ENCODE results near the gene SCEL. TPM values are rescaled to one million over a fixed set of nuclear protein-coding genes. Genes with fewer than 3 reads are reported as not detected.

The SCEL gene
- polyA plus RNA-seq, 2 of the 4 experiments (the other 2 are of a cell fraction): 0.06 to 1.4 TPM

GRCh38 chr13:77497350-77497749, 38.2 kb upstream of the SCEL start:
- FAIRE-seq: no peak
- Histone ChIP-seq H3K9me3 (no peaks in the 10 kb centered on the region), H3K27ac (no peak overlapping the region), H3K4me3 (no peak overlapping the region), H3K4me2 (no peak overlapping the region), H3K4me1 (no peaks in the 10 kb centered on the region)
- ChIA-PET POLR2A (no interaction called here), CTCF (interaction anchor here (1.2 kb wide), 1 partner anchor 20 kb away, joined by 3 read pairs; no protein-coding TSS in a partner anchor)
- WGBS (ENCODE audit: missing lambda C conversion rate): 80% methylated on average over 3 of the region's 3 CpGs
- ATAC-seq: no peak
- no peak for TF ChIP-seq HEYL (CRISPR knock-in tag; IDR thresholded peaks at IDR 0.05)
- TF ChIP-seq MYC (IDR thresholded peaks at IDR 0.05; ENCODE audit: borderline replicate concordance, low read length): no peak
- TF ChIP-seq POLR2AphosphoS2 (conservative IDR thresholded peaks at IDR 0.05; ENCODE audit: low read length): no peak
- TF ChIP-seq SMC3 (IDR thresholded peaks at IDR 0.05): no peak
- TF ChIP-seq RARB (CRISPR knock-in tag; IDR thresholded peaks at IDR 0.05): no peak
- TF ChIP-seq CHD4 (IDR thresholded peaks at IDR 0.05; ENCODE audit: borderline replicate concordance): no peak
- no peak for TF ChIP-seq ZC3H11A (IDR thresholded peaks at IDR 0.05)
- TF ChIP-seq BHLHE40 (IDR thresholded peaks at IDR 0.05; ENCODE audit: low read depth, low read length): no peak
- TF ChIP-seq HOXB5 (CRISPR knock-in tag; IDR thresholded peaks at IDR 0.05): no peak
- TF ChIP-seq RCOR1 (IDR thresholded peaks at IDR 0.05; ENCODE audit: low read depth, low read length): no peak
- TF ChIP-seq CBX8 (IDR thresholded peaks at IDR 0.05): no peak
- DNase-seq (ENCODE audit: low read depth in 1 of 2, low spot score in 1 of 2): no peak

DNA sequence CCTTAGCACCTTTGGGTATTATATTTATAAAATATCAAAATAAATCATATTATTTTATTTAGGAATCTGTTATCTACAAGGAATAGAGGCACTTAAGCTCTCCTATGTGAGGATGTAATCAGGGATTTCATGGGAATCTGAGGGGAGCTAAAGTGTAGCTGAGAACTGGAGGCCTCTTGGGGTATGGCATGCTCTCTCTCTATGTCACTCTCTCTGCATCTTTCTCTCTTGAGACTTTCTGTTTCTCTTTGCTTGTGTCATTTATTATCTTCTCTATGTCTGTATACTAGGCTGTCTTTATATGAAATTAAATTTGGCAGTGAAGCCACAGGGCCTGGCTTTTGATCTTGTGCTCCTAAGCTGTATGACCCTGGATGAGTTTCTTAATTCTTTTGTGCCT, 37.7 kb upstream of the SCEL start:
- ATAC-seq (no peak), FAIRE-seq (no peak), DNase-seq (ENCODE audit: low read depth in 1 of 2, low spot score in 1 of 2) (no peak)
- H3K27ac ChIP-seq: no peak overlapping the region
- no peaks in the 10 kb centered on the region for H3K4me1 ChIP-seq
- POLR2A ChIA-PET: no interaction called here
- H3K4me3 ChIP-seq: no peak overlapping the region
- CTCF ChIA-PET: interaction anchor here (1.1 to 1.2 kb wide), 2 partner anchors 19 kb away, joined by 3 to 4 read pairs; no protein-coding TSS in a partner anchor
- no peak overlapping the region for H3K4me2 ChIP-seq
- H3K9me3 ChIP-seq: no peaks in the 10 kb centered on the region
- TF ChIP-seq HES2 (IDR thresholded peaks at IDR 0.05): no peak
- TF ChIP-seq KDM5A (IDR thresholded peaks at IDR 0.05): no peak
- TF ChIP-seq, protein P1, sequence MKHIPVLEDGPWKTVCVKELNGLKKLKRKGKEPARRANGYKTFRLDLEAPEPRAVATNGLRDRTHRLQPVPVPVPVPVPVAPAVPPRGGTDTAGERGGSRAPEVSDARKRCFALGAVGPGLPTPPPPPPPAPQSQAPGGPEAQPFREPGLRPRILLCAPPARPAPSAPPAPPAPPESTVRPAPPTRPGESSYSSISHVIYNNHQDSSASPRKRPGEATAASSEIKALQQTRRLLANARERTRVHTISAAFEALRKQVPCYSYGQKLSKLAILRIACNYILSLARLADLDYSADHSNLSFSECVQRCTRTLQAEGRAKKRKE (CRISPR knock-in tag; IDR thresholded peaks at IDR 0.05; ENCODE audit: low read depth): no peak
- no peak for TF ChIP-seq KDM1A (IDR thresholded peaks at IDR 0.05; ENCODE audit: low read depth)
- TF ChIP-seq RCOR1 (IDR thresholded peaks at IDR 0.05; ENCODE audit: low read depth, low read length): no peak
- TF ChIP-seq, protein P2, sequence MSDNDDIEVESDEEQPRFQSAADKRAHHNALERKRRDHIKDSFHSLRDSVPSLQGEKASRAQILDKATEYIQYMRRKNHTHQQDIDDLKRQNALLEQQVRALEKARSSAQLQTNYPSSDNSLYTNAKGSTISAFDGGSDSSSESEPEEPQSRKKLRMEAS (IDR thresholded peaks at IDR 0.05): no peak
- TF ChIP-seq RARB (CRISPR knock-in tag; IDR thresholded peaks at IDR 0.05): no peak
- no peak for TF ChIP-seq MAZ (IDR thresholded peaks at IDR 0.05; ENCODE audit: borderline replicate concordance, low read depth, low read length)
- TF ChIP-seq CEBPB (IDR thresholded peaks at IDR 0.05): no peak

- POLR2A ChIA-PET: no interaction called here
- WGBS (ENCODE audit: missing lambda C conversion rate): 54% methylated on average over 4 of the region's 4 CpGs
- TF ChIP-seq CEBPB (IDR thresholded peaks at IDR 0.05): no peak
- no peak for TF ChIP-seq ZC3H11A (IDR thresholded peaks at IDR 0.05)
- no peak for TF ChIP-seq MAFK (IDR thresholded peaks at IDR 0.05; ENCODE audit: partially characterized antibody)
- TF ChIP-seq FOXS1 (CRISPR knock-in tag; IDR thresholded peaks at IDR 0.05): no peak
- TF ChIP-seq TFCP2L1 (CRISPR knock-in tag; IDR thresholded peaks at IDR 0.05): no peak
These were observed 33.3 kb upstream of the SCEL start for GRCh38 chr13:77502104-77502720.

More at GRCh38 chr13:77502104-77502720, 33.3 kb upstream of the SCEL start:
- Histone ChIP-seq H3K4me2 (no peak overlapping the region), H3K27ac (no peak overlapping the region), H3K4me1 (0 out of 3 replicates have a peak, but pooled peaks cover 7% of the 10 kb centered on the region), H3K4me3 (no peak overlapping the region), H3K9me3 (no peaks in the 10 kb centered on the region)
- DNase-seq (ENCODE audit: low read depth in 1 of 2, low spot score in 1 of 2) (no peak), FAIRE-seq (no peak), ATAC-seq (no peak)
- CTCF ChIA-PET: interaction anchor here (0.9 to 2.2 kb wide), 3 partner anchors 9 to 241 kb away, joined by 3 to 7 read pairs (median 5); no protein-coding TSS in a partner anchor
